HUES48 (cell line): Measurements from ENCODE around the gene BOLL.
"Not testable (repeated sequence)": the region's sequence is repeated elsewhere in the genome, so short reads cannot be mapped to it uniquely, and the experiment has no call there.

Experiments used
- H3K27ac ChIP-seq: one replicate; pipeline ENCODE4 v1.7.0; 2013; ENCODE audit warnings: low read depth, low read length, inconsistent platforms
- H3K27me3 ChIP-seq: 2 replicates; pipeline ENCODE4 v1.6.1; 2013; ENCODE audit warnings: mild to moderate bottlenecking, low read length; ENCODE audit not compliant: control insufficient read depth, insufficient read depth
- H3K36me3 ChIP-seq: 2 replicates; pipeline ENCODE4 v1.6.1; 2013; ENCODE audit warnings: low read length; ENCODE audit not compliant: control insufficient read depth, insufficient read depth
- H3K4me1 ChIP-seq: 2 replicates; pipeline ENCODE4 v1.6.1; 2013; ENCODE audit warnings: mild to moderate bottlenecking, low read length; ENCODE audit not compliant: control insufficient read depth, insufficient read depth
- H3K4me3 ChIP-seq: 2 replicates; pipeline ENCODE4 v1.5.1; 2013; ENCODE audit warnings: mild to moderate bottlenecking, low read depth, low read length
- H3K9ac ChIP-seq: 2 replicates; pipeline ENCODE4 v1.6.1; 2013; ENCODE audit warnings: mild to moderate bottlenecking, low read depth, low read length, moderate library complexity
- H3K9me3 ChIP-seq: 2 replicates; pipeline ENCODE4 v1.6.1; 2013; ENCODE audit warnings: low read length; ENCODE audit not compliant: control insufficient read depth, insufficient read depth

Gene BOLL

GRCh38 chr2:197784956-197785941, at the start of gene BOLL:
TSS of gene BOLL (minus strand) at chr2:197785319. CDS start at chr2:197781850, 3,469 bp downstream.
- Histone ChIP-seq H3K4me3 (peak within 1 kb of the TSS; percentile 63), H3K9ac (no peak within 1 kb of the TSS), H3K27ac (no peak within 1 kb of the TSS)

DNA sequence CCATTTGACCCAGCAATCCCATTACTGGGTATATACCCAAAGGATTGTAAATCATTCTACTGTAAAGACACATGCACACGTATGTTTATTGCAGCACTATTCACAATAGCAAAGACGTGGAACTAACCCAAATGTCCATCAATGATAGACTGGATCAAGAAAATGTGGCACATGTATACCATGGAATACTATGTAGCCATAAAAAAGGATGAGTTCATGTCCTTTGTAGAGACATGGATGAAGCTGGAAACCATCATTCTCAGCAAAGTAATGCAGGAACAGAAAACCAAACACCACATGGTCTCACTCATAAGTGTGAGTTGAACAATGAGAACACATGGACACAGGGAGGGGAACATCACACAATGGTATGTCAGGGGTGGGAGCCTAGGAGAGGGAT, 49.7 kb upstream of the BOLL start:
- not testable (repeated sequence) for H3K27me3 ChIP-seq

More at GRCh38 chr2:197784956-197785941, at the start of gene BOLL:
- Histone ChIP-seq H3K36me3 (no peaks in the 10 kb centered on the region), H3K4me1 (no peaks in the 10 kb centered on the region), H3K9me3 (no peaks in the 10 kb centered on the region), H3K27me3 (peaks cover 36% of the 10 kb centered on the region)

DNA sequence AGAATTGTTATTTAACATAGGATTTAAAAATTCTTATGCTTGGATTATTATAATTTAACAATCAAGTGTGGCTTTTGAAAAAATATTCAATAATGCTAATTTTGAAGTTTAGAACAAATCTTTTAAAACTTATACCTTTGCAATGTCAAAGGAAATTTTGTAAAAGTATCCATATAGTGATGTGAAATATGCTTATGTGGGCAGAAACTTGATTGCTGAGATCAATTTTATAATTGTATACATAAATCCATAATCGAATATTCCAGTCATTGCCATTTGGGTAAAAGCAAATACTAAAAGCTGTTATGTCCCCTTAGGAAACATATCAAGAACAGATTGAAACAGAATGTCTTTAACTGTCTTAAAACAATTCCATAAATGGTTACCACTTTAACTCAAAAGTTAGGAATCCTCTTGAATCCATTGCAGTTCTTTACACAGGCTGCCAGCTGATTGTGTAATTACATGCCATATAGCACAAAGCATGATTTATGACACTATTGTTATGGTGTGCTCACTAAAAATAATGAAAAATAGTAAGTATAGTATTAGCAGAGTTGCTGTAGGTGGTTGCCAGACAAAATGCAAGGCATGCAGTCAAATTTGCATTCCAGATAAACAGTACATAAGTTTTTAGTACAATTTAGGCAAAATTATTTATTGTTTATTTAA, 43.5 kb upstream of the BOLL start:
- Histone ChIP-seq H3K4me3 (no peak overlapping the region), H3K27me3 (no peaks in the 10 kb centered on the region), H3K27ac (no peak overlapping the region), H3K9ac (no peak overlapping the region), H3K4me1 (no peaks in the 10 kb centered on the region), H3K36me3 (no peaks in the 10 kb centered on the region), H3K9me3 (no peaks in the 10 kb centered on the region)

More for the DNA sequence above, 49.7 kb upstream of the BOLL start:
- H3K4me3 ChIP-seq, H3K27ac ChIP-seq, H3K9ac ChIP-seq, H3K4me1 ChIP-seq, H3K9me3 ChIP-seq, H3K36me3 ChIP-seq: not testable (repeated sequence)

DNA sequence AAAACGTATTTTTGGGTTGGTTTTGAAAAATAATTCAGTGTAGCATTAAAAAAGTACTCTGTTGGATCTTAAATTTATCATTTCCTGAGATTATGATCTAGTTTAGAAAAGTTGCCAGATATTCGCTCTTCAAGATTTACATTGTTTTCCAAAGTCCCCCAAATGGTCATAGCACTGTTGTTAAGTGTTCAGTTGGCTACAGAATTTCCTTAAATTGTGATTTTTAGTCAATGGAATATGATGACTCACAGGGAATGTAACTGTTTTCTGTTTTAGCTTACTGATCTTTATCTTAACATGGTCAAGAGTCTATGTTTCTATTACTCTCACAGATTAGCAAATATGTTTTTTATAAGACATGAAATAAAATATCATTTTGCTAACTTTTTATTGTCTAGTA, 42.5 kb upstream of the BOLL start:
- no peaks in the 10 kb centered on the region for H3K27me3 ChIP-seq
- H3K4me1 ChIP-seq: no peaks in the 10 kb centered on the region
- no peaks in the 10 kb centered on the region for H3K9me3 ChIP-seq
- H3K27ac ChIP-seq: no peak overlapping the region
- no peaks in the 10 kb centered on the region for H3K36me3 ChIP-seq
- no peak overlapping the region for H3K4me3 ChIP-seq
- H3K9ac ChIP-seq: no peak overlapping the region

DNA sequence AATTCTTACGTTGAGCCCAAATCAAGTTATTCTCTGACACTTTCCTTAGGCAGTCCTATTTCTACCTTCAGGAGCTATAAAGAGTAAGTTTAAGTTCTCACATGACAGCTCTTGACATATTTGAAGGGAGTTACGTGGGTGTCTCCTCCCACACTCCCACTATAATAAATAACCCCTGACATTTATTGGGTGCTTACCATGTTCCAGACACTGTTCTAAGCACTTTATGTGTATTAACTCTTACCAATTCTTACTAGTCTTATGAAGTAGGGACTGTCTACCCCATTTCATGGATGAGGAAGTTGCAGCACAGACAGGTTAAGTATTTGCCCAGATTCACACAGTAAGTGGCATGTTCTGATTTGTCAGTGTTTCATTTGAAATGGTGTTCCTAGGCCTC, 37.2 kb upstream of the BOLL start:
- Histone ChIP-seq H3K36me3 (no peaks in the 10 kb centered on the region), H3K9me3 (no peaks in the 10 kb centered on the region), H3K27ac (no peak overlapping the region), H3K4me3 (no peak overlapping the region), H3K4me1 (no peaks in the 10 kb centered on the region), H3K27me3 (no peaks in the 10 kb centered on the region), H3K9ac (no peak overlapping the region)

GRCh38 chr2:197821550-197822289, 36.6 kb upstream of the BOLL start:
- H3K4me1 ChIP-seq: no peaks in the 10 kb centered on the region
- no peaks in the 10 kb centered on the region for H3K36me3 ChIP-seq
- H3K9me3 ChIP-seq: no peaks in the 10 kb centered on the region
- H3K27ac ChIP-seq: no peak overlapping the region
- H3K9ac ChIP-seq: no peak overlapping the region
- H3K27me3 ChIP-seq: no peaks in the 10 kb centered on the region
- no peak overlapping the region for H3K4me3 ChIP-seq

DNA sequence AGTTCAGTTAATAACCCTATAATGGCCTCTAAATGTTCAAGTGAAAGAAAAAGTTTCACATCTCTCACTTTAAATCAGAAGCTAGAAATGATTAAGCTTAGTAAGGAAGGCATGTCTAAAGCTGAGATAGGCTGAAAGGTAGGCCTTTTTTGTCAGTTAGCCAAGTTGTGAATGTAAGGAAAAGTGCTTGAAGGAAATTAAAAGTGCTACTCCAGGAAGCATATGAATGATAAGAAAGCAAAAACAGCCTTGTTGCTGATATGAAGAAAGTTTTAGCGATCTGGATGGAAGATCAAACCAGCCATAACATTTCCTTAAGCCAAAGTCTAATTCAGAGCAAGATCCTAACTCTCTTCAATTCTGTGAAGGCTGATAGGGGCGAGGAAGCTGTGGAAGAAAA, 29.4 kb upstream of the BOLL start:
- H3K27ac ChIP-seq: no peak overlapping the region
- H3K4me1 ChIP-seq: no peaks in the 10 kb centered on the region
- no peaks in the 10 kb centered on the region for H3K36me3 ChIP-seq
- no peak overlapping the region for H3K9ac ChIP-seq
- H3K4me3 ChIP-seq: no peak overlapping the region
- no peaks in the 10 kb centered on the region for H3K27me3 ChIP-seq
- no peaks in the 10 kb centered on the region for H3K9me3 ChIP-seq

GRCh38 chr2:197813093-197813787, 28.1 kb upstream of the BOLL start:
- Histone ChIP-seq H3K9ac (no peak overlapping the region), H3K27me3 (no peaks in the 10 kb centered on the region), H3K4me3 (no peak overlapping the region), H3K4me1 (no peaks in the 10 kb centered on the region), H3K36me3 (no peaks in the 10 kb centered on the region), H3K27ac (no peak overlapping the region), H3K9me3 (no peaks in the 10 kb centered on the region)

- Histone ChIP-seq H3K9me3 (no peaks in the 10 kb centered on the region), H3K36me3 (no peaks in the 10 kb centered on the region), H3K9ac (no peak overlapping the region), H3K4me3 (no peak overlapping the region), H3K27me3 (peaks cover 27% of the 10 kb centered on the region), H3K4me1 (no peaks in the 10 kb centered on the region), H3K27ac (no peak overlapping the region)
Observed at GRCh38 chr2:197810491-197810890, 25.4 kb upstream of the BOLL start.

DNA sequence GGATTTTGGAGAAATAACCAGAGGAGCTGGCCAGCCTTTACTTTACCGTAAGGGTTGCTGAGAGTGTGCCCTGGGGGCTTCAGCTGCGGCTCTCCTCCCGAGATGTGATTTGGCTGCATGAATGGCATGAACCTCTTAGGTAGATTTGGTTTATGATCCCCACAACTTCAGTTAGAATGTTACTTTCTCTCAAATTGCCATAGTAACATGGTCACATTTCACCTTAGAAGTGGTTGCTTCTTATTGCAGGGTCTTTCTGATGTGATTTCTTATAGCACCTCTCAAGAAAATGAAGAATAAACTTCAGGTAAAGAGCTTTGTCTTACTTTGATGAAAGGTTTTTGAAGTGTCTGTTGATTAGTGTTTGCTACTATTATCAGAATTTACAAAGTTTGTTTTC, 24.9 kb upstream of the BOLL start:
- Histone ChIP-seq H3K4me3 (no peak overlapping the region), H3K27ac (no peak overlapping the region), H3K4me1 (no peaks in the 10 kb centered on the region), H3K9ac (no peak overlapping the region), H3K9me3 (no peaks in the 10 kb centered on the region), H3K36me3 (no peaks in the 10 kb centered on the region), H3K27me3 (peaks cover 31% of the 10 kb centered on the region)
